ACHN (cell line): Measurements from ENCODE around the gene SZT2.

Experiments
- DNase-seq: peaks from one replicate; pipeline ENCODE4 v3.0.0-alpha.2; 2015
- in situ Hi-C: cut with HindIII; loops from 2 replicates; pipeline ENCODE4 v1.10.0; 2017; ENCODE audit warnings: low sequenced_read_pairs, low pct_ligation_motif_present, low pct_unique_long_range_greater_than_20kb

SZT2 gene

GRCh38 chr1:43389326-43390313 is at the start of gene SZT2, which contains the start of gene MED8:
Gene SZT2 (plus strand): TSS chr1:43389899. CDS start chr1:43389969, 70 bp downstream.
Gene MED8 (minus strand): TSS chr1:43389800. CDS start chr1:43389764, 36 bp downstream.
- in situ Hi-C loops = loop anchor here (25.0 kb wide), 1 partner anchor 152 kb away; no protein-coding TSS in a partner anchor
- DNase-seq = peak; percentile 92

DNA sequence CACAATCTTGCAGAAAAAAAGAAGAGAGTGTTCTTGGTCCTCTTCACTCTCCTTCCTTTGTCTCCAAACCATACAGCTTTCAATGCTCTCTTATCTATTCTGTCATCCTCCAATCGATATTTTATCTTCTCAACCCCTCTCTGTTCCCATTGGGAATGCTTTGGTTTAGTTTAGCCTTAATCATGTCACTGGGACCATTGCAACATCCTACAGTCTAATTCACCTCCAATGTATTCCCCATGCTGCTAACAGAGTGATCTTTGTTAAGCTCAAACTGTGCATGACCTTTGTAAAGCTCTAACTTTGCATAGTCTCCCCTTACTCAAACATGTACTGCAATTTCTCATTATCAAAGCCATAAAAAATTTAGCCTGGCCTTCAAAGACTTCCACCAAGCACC is 49.1 kb upstream of the SZT2 start:
- in situ Hi-C loops = no loop called here
- no peak for DNase-seq

- in situ Hi-C loops = no loop called here
Observed at GRCh38 chr1:43344267-43344850, 45.3 kb upstream of the SZT2 start.

GRCh38 chr1:43345120-43345519 is 44.6 kb upstream of the SZT2 start:
- in situ Hi-C loops = no loop called here
- DNase-seq = no peak

More at GRCh38 chr1:43344267-43344850, 45.3 kb upstream of the SZT2 start:
- no peak for DNase-seq

DNA sequence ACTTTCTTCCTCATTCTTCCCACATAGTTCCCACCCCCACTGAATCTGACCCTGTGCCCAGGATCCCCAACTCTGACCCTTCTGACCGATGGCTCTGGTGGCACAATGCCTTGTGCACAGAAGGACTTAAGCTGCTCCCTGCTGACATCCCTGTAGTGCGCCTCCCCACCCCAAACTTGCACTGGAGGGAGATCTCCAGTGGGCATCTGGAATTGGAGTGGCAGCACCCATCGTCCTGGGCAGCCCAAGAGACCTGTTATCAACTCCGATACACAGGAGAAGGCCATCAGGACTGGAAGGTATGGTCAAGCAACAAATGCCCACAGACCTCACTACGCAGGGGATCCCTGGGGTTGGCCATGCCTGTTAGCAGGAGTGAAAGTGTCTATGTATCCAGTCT is 43.1 kb upstream of the SZT2 start:
- in situ Hi-C loops = no loop called here
- no peak for DNase-seq

DNA sequence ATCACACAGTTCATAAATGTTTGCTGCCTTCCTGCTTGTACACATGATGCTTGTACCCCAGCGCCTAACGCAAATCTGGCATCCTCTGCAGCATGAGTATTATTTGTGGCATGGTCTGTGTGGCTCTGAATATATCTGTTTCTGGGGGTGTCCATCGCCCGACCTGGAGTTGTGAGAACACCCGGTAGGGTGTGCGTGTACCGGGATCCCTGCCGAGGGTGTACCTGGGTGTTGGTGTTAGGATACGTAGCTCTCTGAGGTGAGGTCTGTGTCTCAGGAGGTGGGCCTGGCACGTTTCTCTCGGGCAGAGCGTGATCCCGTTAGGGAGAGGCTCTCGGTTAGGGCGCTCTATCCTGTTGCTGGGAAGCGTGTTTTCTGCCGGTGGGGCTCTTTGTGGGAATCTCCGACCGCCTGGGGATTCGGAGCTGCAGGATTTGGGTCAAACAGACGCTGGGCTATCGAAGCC is 41.3 kb upstream of the SZT2 start:
- peak; percentile 64 for DNase-seq

GRCh38 chr1:43348809-43349593 is 40.7 kb upstream of the SZT2 start:
- in situ Hi-C loops = no loop called here
- peak; percentile 85 for DNase-seq

More for the DNA sequence above, 41.3 kb upstream of the SZT2 start:
- in situ Hi-C loops = no loop called here

GRCh38 chr1:43349594-43350306 is 39.9 kb upstream of the SZT2 start:
- in situ Hi-C loops = no loop called here
- DNase-seq = no peak

- in situ Hi-C loops = no loop called here
- DNase-seq = no peak
Observed at GRCh38 chr1:43350976-43351375, 38.7 kb upstream of the SZT2 start.

DNA sequence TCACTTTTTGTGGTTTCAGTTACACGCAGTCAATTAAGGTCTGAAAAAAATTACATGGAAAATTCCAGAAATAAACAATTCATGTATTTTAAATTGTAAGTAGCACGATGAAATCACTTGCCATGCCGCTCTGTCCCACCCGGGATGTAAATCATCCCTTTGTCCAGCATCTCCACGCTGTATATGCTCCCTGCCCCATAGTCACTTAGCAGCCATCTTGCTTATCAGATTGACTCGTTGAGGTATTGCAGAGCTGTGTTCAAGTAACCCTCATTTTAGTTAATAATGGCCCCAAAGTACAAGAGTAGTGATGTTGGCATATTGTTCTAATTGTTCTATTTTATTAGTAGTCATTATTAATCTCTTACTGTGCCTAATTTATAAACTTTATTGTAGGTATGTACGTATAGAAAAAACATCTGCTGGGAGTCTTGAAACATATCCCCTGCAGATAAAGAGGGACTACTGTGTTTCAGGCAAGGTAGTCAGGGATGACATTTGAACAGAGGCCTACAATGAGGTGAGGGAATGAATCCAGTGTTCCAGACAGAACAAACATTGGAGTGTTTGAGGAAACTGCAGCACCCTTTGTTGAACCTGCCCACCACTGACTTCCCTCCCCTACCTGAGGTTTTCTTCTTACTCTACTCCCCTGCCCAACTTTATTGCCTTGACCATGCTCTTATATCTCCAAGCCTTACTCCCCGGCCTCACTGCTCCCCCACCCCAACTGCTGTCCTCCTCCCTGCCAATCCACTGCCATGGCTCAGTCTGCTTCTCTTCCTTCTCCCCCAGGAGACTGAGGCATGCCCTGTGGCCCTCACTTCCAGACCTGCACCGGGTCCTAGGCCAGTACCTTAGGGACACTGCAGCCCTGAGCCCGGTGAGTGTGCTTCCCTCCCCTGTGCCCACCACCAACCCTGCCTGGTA is 38.0 kb upstream of the SZT2 start:
- in situ Hi-C loops = no loop called here
- DNase-seq = no peak

DNA sequence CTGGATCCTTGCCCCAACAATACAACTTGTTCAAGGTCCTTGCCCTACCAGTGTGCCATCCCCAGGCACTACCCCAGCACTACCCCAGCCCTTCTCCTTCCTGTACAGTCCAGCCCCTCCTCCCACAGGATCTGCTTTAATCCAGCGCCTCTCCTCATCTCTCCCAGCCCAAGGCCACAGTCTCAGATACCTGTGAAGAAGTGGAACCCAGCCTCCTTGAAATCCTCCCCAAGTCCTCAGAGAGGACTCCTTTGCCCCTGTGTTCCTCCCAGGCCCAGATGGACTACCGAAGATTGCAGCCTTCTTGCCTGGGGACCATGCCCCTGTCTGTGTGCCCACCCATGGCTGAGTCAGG is 37.4 kb upstream of the SZT2 start:
- DNase-seq = no peak
- in situ Hi-C loops = no loop called here

- in situ Hi-C loops = no loop called here
- DNase-seq = no peak
Observed at GRCh38 chr1:43352881-43353280, 36.8 kb upstream of the SZT2 start.

DNA sequence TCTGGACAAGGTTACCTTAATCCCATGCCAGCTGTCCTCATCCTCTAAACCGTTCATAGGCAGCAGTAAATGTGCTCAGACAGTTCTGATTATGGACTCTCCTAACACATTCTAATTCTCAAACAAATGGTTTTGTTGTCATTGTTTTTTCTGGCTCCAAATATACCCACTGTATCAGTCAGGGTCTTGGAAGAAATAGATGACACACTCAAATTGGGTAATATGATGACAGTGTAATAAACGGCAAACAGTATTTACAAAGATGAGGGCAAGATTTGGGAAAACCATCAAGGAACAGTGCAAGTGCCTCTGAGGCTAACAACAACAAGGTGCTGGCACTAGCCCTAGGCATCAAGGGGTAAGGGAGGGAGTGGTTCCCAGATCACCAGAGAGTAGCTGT is 35.2 kb upstream of the SZT2 start:
- in situ Hi-C loops = no loop called here

GRCh38 chr1:43354936-43355335 is 34.8 kb upstream of the SZT2 start:
- in situ Hi-C loops = no loop called here
- no peak for DNase-seq

More for the DNA sequence above, 35.2 kb upstream of the SZT2 start:
- no peak for DNase-seq

GRCh38 chr1:43357251-43357650 is 32.4 kb upstream of the SZT2 start:
- in situ Hi-C loops = no loop called here
- no peak for DNase-seq

GRCh38 chr1:43358121-43358745 is 31.5 kb upstream of the SZT2 start:
- peak; percentile 69 for DNase-seq
- in situ Hi-C loops = no loop called here
